Measurements from ENCODE around the gene POLDIP2. TPM values are rescaled to one million over a fixed set of nuclear protein-coding genes. Genes with fewer than 3 reads are reported as not detected.

Gene POLDIP2
- total and polyA plus RNA-seq, 11 donors, result 97.8 to 194 (median 163) TPM

DNA sequence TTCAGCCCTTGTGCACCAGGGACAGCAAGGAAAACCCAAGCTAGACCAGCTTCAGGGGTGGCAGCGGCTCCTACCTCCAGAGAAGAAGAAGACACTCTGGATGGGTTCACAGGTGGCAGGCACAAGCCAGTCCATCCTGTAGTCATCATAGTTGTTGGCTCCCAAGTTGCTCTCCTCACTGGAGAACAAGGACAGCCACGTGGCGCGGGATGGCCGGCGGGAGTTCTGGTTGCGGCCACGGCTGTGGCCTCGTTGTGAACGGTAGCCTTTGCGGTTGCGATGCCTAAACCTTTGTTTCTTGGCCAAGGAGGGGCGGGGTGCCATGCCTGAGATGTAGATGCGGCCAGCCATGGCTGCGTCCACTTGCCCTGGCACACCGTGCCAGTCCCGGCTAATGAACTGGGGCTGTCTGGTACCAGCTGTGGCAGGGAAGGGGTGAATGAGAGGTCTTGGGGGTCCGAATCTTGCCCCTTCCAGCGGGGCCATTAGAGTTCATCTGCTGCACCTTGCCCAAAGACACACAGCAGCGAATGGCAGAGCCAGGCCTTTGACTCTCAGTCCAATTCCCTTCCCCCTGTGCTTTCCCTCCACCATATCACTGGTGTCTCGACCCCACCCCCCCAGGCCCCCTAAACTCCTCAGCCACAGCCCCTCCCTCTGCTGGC lies 10.4 kb upstream of the POLDIP2 start:
- Histone ChIP-seq H3K4me3 (no peak overlapping the region), H3K27me3 (no peaks in the 10 kb centered on the region), H3K9me3 (no peaks in the 10 kb centered on the region), H3K27ac (no peak overlapping the region), H3K4me1 (peaks cover 4 to 31% (median 18%) of the 10 kb centered on the region in 12 donors), H3K36me3 (peaks cover 0 to 29% (median 14%) of the 10 kb centered on the region in 9 donors)
- DNase-seq (no peak), ATAC-seq (no peak)
- TF ChIP-seq, protein P1, sequence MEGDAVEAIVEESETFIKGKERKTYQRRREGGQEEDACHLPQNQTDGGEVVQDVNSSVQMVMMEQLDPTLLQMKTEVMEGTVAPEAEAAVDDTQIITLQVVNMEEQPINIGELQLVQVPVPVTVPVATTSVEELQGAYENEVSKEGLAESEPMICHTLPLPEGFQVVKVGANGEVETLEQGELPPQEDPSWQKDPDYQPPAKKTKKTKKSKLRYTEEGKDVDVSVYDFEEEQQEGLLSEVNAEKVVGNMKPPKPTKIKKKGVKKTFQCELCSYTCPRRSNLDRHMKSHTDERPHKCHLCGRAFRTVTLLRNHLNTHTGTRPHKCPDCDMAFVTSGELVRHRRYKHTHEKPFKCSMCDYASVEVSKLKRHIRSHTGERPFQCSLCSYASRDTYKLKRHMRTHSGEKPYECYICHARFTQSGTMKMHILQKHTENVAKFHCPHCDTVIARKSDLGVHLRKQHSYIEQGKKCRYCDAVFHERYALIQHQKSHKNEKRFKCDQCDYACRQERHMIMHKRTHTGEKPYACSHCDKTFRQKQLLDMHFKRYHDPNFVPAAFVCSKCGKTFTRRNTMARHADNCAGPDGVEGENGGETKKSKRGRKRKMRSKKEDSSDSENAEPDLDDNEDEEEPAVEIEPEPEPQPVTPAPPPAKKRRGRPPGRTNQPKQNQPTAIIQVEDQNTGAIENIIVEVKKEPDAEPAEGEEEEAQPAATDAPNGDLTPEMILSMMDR (IDR thresholded peaks at IDR 0.05), result no peak
- no peak for TF ChIP-seq POLR2A (IDR thresholded peaks at IDR 0.05)
- intact Hi-C loops (cut with DNase I), result no loop called here
- 88 to 93% (median 92%) methylated on average over 17 to 21 of the region's 21 CpGs for WGBS, 4 donors

DNA sequence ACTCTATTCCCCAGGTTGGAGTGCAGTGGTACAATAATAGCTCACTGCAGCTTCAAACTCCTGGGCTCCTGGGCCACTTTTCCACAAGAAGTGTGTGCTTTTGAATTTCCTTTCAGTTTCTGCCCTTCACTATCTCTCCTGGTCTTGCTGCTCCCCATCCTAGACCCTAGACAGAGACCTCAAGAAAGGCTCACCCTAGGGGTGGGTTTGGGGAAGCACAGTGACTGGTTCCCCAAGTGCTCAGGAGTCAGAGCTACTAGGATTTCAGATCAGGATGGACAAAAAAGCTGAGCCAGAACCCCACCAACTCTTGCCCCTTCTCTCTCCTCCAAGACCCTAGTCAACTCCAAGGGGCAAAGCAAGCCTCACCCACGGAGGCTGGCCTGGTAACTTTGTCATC lies 9.3 kb upstream of the POLDIP2 start:
- Histone ChIP-seq H3K9me3 (no peaks in the 10 kb centered on the region), H3K36me3 (peaks cover 0 to 40% (median 26%) of the 10 kb centered on the region in 9 donors), H3K27me3 (no peaks in the 10 kb centered on the region), H3K4me3 (no peak overlapping the region), H3K4me1 (peaks cover 4 to 20% (median 10%) of the 10 kb centered on the region in 12 donors), H3K27ac (no peak overlapping the region)
- no peak for ATAC-seq
- no peak for DNase-seq
- intact Hi-C loops (cut with DNase I), result no loop called here
- WGBS, 4 donors, result 71 to 92% (median 86%) methylated on average over 1 of the region's 1 CpG
- TF ChIP-seq POLR2A (IDR thresholded peaks at IDR 0.05), result no peak
- TF ChIP-seq, protein P1 (IDR thresholded peaks at IDR 0.05), result no peak

DNA sequence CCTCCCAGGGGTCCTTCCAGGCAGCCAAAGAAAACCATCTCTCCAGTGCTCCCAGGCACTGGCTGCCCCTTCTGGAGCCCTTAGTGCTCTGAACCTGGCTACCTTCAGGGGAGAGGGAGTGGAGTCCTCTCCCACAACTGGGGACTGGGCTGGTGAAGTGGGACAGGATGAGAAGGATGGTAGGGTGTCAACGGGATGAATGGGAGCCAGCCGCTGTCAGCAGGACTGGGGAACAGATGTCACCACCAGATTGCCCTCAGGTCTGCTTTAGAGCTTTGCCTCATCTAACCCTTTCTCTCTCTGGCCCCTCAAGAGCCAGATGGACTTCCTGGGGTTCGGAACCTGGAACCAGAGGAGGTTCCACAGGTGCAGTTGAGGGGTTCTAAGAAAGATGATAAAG lies 8.2 kb upstream of the POLDIP2 start:
- DNase-seq, result no peak
- H3K36me3 ChIP-seq, result peaks cover 0 to 51% (median 37%) of the 10 kb centered on the region in 9 donors
- intact Hi-C loops (cut with DNase I), result no loop called here
- H3K4me3 ChIP-seq, result no peak overlapping the region
- TF ChIP-seq, protein P1 (IDR thresholded peaks at IDR 0.05), result no peak
- H3K27me3 ChIP-seq, result no peaks in the 10 kb centered on the region
- no peak overlapping the region for H3K27ac ChIP-seq
- H3K9me3 ChIP-seq, result no peaks in the 10 kb centered on the region
- no peak for ATAC-seq
- H3K4me1 ChIP-seq, result peaks cover 2 to 9% (median 3%) of the 10 kb centered on the region in 12 donors
- 89 to 94% (median 92%) methylated on average over 3 of the region's 3 CpGs for WGBS, 4 donors

DNA sequence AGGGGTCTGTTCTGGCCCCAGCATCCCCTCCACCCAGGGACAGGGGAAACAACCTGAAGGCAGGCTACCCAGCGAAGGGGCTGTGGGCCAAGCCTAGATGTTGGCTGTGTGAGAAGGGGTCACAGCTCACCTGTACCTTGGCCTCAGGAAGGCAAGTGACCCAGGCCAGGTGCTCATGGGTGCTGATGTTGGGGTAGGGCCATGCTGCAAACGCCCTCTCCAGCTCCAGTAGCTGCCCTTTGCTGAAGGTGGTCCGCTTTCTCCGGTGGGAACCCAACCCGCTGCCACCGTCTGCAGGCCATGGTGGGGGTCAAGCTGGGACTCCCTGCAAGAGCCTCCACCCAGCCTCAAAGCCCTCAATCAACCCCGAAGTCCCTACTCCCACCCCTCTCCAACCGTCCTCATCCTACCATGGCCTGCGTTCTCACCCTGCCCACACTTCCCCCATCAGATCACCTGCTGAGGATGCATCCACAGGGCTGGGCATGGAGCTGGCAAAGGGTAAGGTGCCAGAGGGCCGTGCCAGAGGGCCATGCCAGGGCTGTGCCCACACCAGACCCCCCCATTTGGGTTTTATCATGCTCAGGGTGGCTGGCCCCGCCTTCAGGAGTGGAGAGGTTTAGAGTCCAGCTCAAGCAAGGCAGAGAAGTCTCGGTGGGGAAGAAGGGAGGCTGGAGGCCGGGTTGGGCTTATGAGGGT lies 7.5 kb upstream of the POLDIP2 start, which contains the start of gene SEBOX:
TSS of gene SEBOX (minus strand) at position 535 of the 699 bp plus-strand sequence. CDS start at position 487, 48 bp downstream.
- no peak within 1 kb of the TSS for H3K4me3 ChIP-seq
- TF ChIP-seq POLR2A (IDR thresholded peaks at IDR 0.05), result no peak
- TF ChIP-seq, protein P1 (IDR thresholded peaks at IDR 0.05), result no peak
- DNase-seq (no peak), ATAC-seq (no peak)
- H3K4me1 ChIP-seq, result peaks cover 0 to 2% (median 0%) of the 10 kb centered on the region in 12 donors
- WGBS, 4 donors, result 78 to 91% (median 88%) methylated on average over 7 to 13 of the region's 13 CpGs
- intact Hi-C loops (cut with DNase I), result no loop called here
- no peak within 1 kb of the TSS for H3K27ac ChIP-seq
- no peaks in the 10 kb centered on the region for H3K27me3 ChIP-seq
- no peaks in the 10 kb centered on the region for H3K9me3 ChIP-seq
- peaks cover 0 to 58% (median 44%) of the 10 kb centered on the region in 9 donors for H3K36me3 ChIP-seq

Measured in heart left ventricle (tissue), 16 donors.